Urothelium cell line (cell line): ENCODE results near the gene SMIM13.

Experiments used
- DNase-seq: peaks from one replicate; pipeline ENCODE4 v3.0.0; 2011; ENCODE audit warnings: low spot score, mixed read lengths
- FAIRE-seq: peaks from 2 replicates; lab custom pipeline; 2011; peaks lifted over from hg19 to GRCh38; lab: Jason Lieb, UNC

Gene SMIM13

GRCh38 chr6:11149551-11149950 lies 55.9 kb downstream of the SMIM13 start:
- FAIRE-seq, result no peak
- no peak for DNase-seq

GRCh38 chr6:11151488-11151887 lies 57.9 kb downstream of the SMIM13 start:
- DNase-seq (no peak), FAIRE-seq (no peak)

- no peak for DNase-seq
- FAIRE-seq, result no peak
Measured at GRCh38 chr6:11152581-11152980, 58.9 kb downstream of the SMIM13 start.

GRCh38 chr6:11153447-11153846 lies 59.8 kb downstream of the SMIM13 start:
- no peak for DNase-seq
- no peak for FAIRE-seq

- FAIRE-seq (no peak), DNase-seq (no peak)
Measured at GRCh38 chr6:11155589-11155988, 62.0 kb downstream of the SMIM13 start.

- no peak for FAIRE-seq
Measured at GRCh38 chr6:11160199-11160598, 66.6 kb downstream of the SMIM13 start.

GRCh38 chr6:11161031-11161956 lies 67.7 kb downstream of the SMIM13 start:
- DNase-seq (peak; percentile 72), FAIRE-seq (no peak)

More at GRCh38 chr6:11160199-11160598, 66.6 kb downstream of the SMIM13 start:
- DNase-seq, result no peak

GRCh38 chr6:11162262-11162661 lies 68.6 kb downstream of the SMIM13 start:
- FAIRE-seq (no peak), DNase-seq (no peak)

GRCh38 chr6:11163932-11164331 lies 70.3 kb downstream of the SMIM13 start:
- FAIRE-seq, result no peak
- DNase-seq, result no peak

- FAIRE-seq (no peak), DNase-seq (no peak)
Measured at GRCh38 chr6:11164717-11165646, 71.3 kb downstream of the SMIM13 start.

GRCh38 chr6:11166948-11167347 lies 73.3 kb downstream of the SMIM13 start:
- DNase-seq, result no peak
- FAIRE-seq, result no peak

- DNase-seq (no peak), FAIRE-seq (no peak)
Measured at GRCh38 chr6:11168091-11168635, 74.5 kb downstream of the SMIM13 start.

- FAIRE-seq, result no peak
- DNase-seq, result no peak
Measured at GRCh38 chr6:11171952-11172351, 78.3 kb downstream of the SMIM13 start.

GRCh38 chr6:11172501-11173327 lies 79.1 kb downstream of the SMIM13 start:
- FAIRE-seq (no peak), DNase-seq (peak; percentile 27)

GRCh38 chr6:11174242-11174611 lies 80.6 kb downstream of the SMIM13 start:
- FAIRE-seq (no peak), DNase-seq (no peak)

- FAIRE-seq, result no peak
- no peak for DNase-seq
Measured at GRCh38 chr6:11177271-11177670, 83.6 kb downstream of the SMIM13 start.

GRCh38 chr6:11179088-11179418 lies 85.4 kb downstream of the SMIM13 start:
- FAIRE-seq, result no peak
- DNase-seq, result no peak

GRCh38 chr6:11179419-11180202 lies 86.0 kb downstream of the SMIM13 start:
- FAIRE-seq (no peak), DNase-seq (peak; percentile 61)

- DNase-seq (no peak), FAIRE-seq (no peak)
Measured at GRCh38 chr6:11181478-11182136, 88.0 kb downstream of the SMIM13 start.
